GM12865 (cell line): ENCODE measurements around the gene GTPBP6.
A peak's percentile ranks its signal among the peaks of the same experiment; 100 is the strongest.
"Not testable (repeated sequence)": the region's sequence is repeated elsewhere in the genome, so short reads cannot be mapped to it uniquely, and the experiment has no call there.

ENCODE experiments used
- DNase-seq: peaks from one replicate; pipeline ENCODE4 v3.0.0; 2010; ENCODE audit warnings: low read depth
- H3K4me3 ChIP-seq: 2 replicates; pipeline ENCODE4 v1.5.1; 2011; ENCODE audit warnings: mild to moderate bottlenecking, low read depth, low read length, control low read depth
- CTCF ChIP-seq: IDR thresholded peaks from 2 replicates; pipeline ENCODE4 v1.5.1; 2011; ENCODE audit warnings: low read length, control low read depth, low read depth, inconsistent platforms; ENCODE audit not compliant: insufficient read depth; ENCODE audit errors: missing control alignments

Gene GTPBP6

GRCh38 chrX:330726-331150 is 12.1 kb upstream of the GTPBP6 start:
- TF ChIP-seq CTCF: no peak
- H3K4me3 ChIP-seq: no peak overlapping the region
- no peak for DNase-seq

- H3K4me3 ChIP-seq, DNase-seq: not testable (repeated sequence)
Observed at GRCh38 chrX:330141-330725, 11.6 kb upstream of the GTPBP6 start.

GRCh38 chrX:329291-329910 is 10.8 kb upstream of the GTPBP6 start:
- TF ChIP-seq CTCF: no peak
- no peak for DNase-seq
- no peak overlapping the region for H3K4me3 ChIP-seq

GRCh38 chrX:327660-328126 is 9.1 kb upstream of the GTPBP6 start:
- no peak overlapping the region for H3K4me3 ChIP-seq
- no peak for TF ChIP-seq CTCF
- DNase-seq: no peak

GRCh38 chrX:324664-325063 is 6.1 kb upstream of the GTPBP6 start:
- H3K4me3 ChIP-seq, DNase-seq: not testable (repeated sequence)

GRCh38 chrX:323721-324628 is 5.4 kb upstream of the GTPBP6 start:
- DNase-seq: peak; percentile 64
- TF ChIP-seq CTCF: no peak
- H3K4me3 ChIP-seq: no peak overlapping the region

GRCh38 chrX:320126-320783 is 1.7 kb upstream of the GTPBP6 start:
- no peak for TF ChIP-seq CTCF
- no peak for DNase-seq
- H3K4me3 ChIP-seq: peak overlapping the region; percentile 64
